SHP77 treated with DMSO at 0.1 percent for 48 hours (cell line): ENCODE measurements around the gene BAZ2B.

ENCODE experiments used
- DNase-seq: peaks from one replicate; lab custom pipeline; 2025; lab: John Stamatoyannopoulos, UW

The BAZ2B gene

DNA sequence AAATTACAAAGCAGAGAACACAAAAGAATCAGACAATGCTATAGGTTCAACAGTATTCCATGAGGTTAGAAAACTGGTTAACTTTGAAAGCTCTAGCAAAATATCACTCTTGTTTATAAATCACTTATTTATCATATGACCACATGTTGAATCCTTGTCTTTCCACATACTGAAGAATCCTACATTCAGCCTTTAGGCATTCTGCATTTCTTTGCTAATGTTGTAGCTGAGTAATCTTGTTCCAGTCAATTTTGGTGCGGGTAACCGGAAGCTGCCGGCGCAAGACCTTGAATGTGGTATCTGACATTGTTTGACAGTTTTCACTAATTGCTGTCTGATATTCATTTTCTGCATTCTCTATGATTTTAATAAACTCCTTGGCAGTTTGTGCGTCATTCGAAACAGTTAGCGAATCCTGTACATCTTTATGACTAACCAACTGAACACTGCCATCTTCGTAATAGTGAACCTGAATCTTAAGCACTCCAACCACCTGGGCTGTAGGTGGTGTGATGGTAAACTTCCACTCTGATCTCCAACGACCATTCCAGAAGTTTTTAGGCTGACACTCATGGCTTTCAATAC is 154.1 kb downstream of the BAZ2B start:
- no peak for DNase-seq

DNA sequence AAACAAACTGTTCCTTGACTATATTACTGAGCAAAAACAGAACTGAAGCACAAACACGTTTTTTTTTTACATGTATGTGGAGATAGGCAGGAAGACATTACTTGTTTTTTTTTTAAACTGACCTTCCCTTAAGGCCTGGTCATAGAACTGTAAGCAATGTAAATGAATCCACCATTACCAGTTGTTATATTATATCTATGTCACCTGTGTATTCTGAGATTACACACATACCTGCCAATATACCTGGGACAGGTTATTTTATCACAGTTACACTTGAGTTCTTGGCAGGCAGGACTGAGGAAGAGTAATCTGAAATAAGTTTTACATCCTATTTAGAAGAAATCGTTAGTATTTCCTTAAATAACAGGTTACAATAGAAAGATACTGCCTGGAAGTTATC is 155.3 kb downstream of the BAZ2B start:
- no peak for DNase-seq

DNA sequence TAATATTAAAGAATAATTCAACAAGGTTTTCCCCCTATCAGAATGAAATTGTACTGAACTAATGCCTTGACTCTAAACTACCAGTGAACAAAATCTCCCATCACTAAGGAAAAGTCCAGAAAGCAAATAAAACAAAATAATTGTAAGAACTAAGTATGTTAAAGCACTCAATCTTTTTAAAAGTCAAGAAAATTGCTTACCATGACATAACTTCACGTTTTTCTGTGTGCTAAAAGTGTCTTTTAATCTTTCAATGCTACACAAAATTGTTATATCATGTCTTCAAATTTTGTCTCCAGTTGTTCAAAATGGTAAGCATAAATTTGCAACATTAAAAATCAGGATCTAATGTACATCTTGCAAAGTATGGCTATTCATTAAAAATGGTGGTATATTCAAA is 156.1 kb downstream of the BAZ2B start:
- no peak for DNase-seq

DNA sequence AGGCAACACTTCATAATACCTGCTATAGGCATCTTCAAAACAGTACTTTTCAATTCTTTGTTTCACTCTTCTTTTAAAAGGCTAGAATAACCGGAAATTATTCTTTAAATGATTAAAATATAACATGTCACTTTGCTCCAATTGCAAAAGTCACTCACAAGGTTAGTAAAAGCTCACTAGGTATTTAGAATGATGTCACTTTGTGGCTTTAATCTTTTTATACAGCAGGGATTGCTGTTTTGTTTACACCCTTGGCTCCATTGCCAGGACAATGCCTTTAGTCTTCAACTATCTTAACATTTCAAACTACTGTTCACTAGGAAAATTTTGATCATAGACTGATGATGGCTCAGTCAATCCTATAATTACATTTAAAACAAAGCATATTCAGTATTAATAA is 157.1 kb downstream of the BAZ2B start:
- no peak for DNase-seq

DNA sequence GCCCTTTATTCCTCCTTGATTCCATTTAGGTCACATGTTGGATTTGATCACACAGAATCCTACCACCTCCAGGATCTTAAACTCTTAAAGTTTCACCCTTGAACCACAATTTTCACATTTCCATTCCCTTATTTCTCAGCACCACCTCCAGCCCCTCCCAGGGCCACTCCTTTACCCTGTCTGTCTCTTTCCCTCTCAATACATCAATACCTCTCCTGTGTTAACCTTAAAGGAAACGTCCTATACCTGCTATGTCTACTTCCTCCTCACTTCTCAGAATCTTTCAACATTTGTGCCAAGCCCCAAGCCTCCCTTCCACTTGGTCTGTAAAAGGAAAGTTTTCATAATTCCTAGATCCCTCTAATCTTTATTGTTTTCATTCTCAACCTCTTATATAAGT is 158.8 kb downstream of the BAZ2B start:
- DNase-seq = no peak

DNA sequence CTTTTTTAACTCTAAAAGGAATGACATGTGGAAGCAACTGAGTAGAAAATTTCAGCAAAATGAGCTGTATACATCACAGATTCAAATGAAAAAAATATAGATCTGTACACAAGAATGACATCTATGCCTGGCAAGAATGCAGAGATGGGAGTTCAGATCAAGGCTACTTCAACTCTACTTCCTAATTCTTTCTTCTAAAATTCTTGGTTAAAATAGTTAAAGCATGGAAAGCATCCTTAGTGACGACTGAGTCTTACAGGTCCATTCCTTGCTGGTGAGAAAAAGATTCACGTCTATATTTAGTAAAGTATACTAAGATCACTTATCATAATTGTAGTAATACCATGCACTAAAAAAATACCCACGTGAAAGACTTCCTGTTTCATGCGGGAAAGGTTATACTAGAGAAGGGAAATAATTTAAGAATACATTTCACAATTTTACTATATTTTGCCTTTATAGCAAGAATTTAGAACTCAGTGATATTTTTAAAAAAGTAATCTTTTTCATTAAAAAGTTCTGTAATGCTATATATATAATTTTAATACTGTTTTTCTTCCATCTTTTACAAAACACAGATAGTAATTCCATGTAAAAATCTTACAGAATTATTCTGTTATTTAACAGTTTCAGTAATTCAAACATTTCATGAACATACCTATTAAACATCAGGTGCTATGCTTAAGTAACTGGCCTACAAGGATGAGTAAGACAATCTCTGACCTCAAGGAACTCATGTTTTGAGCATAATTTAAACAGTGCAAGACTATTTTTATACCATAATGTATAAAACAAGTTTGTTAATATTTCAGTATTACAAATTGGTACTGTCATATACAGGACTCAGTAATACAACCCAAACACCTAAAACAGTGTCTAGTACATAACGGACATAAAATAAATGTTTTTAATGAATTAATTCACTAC is 159.6 kb downstream of the BAZ2B start:
- DNase-seq = no peak

DNA sequence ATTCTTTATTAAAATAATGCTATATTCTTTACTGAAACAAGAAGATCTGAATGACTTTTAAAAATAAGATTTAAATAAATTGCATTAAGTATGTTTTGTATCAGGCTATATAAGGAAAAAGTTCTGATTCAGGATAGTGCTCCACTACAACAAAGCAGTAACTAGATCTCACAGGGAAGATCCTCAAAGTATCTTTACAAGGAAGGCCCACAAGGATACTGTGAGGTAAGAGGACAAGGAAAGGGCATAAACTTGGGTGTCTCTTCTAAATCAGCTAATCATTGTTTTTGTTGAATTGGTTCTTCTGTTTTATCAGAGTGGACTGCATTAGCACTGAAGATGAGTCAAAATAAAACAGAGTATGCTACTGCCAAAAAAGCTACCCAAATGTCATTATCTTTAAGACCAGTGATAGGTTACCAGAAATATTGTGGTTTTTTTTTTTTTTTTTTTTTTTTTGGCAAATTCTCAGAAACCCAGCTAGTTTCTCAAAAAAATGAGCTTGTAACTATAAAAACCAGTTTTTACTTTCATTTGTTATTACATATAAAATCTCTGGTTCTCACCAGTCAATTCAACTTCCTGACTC is 160.9 kb downstream of the BAZ2B start:
- no peak for DNase-seq

DNA sequence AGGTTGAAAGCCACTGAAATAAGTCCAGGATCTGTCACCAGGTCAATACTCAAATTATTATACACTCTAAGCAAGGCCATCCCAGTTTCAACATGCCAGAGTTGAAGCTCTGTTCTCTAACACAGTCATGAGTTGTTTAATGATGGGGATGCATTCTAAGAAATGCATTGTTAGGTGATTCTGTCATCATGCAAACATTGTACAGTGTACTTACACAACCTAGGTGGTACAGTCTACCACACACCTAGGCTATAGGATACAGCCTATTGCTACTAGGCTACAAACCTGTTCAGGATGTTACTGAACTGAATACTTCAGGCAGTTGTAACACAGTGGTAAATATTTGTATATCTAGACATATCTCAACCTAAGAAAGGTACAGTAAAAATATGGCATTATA is 162.2 kb downstream of the BAZ2B start:
- DNase-seq = no peak

DNA sequence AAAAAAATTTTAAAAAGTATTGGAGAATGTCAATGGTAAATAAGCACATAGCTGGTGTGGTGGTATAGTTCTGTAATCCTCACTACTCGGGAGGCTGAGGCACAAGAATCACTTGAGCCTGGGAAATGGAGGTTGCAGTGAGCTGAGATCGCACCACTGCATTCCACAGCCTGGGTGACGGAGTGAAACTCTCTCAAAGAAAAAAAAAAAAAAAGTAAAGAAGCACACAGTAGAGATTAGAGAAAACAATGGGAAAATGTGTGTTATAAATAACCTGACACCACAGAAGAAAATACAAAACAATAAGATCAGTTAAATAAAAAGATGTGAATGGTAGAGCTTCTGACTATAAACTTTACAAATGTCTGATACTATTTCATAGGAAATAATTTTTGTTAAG is 166.2 kb downstream of the BAZ2B start:
- DNase-seq = no peak

DNA sequence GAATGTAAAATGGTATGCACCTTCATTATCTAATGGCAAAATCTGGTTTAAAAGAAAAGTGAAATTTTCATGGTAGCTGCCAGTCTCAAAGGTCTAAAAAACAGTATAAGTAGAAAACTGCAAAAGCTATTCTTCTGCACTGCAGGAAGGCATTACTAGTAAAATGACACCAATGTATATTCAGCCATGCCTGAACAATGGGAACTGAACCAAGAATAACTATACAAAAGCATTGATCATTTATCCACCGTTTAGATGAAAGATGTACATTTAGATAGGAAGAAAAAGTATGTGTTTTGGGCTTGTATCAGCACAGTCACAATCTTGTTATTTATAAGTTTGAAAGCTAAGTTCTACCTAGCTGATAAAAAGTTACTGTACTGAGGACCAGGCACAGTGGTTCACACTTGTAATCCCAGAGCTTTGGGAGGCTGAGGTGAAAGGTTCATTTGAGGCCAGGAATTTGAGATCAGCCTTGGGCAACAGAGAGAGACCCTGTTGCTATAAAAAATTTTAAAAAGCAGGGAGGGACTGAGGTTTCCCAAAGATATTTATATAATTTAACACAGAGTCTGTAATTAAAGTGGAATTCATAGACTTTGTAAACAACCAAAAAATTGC is 166.7 kb downstream of the BAZ2B start:
- no peak for DNase-seq

DNA sequence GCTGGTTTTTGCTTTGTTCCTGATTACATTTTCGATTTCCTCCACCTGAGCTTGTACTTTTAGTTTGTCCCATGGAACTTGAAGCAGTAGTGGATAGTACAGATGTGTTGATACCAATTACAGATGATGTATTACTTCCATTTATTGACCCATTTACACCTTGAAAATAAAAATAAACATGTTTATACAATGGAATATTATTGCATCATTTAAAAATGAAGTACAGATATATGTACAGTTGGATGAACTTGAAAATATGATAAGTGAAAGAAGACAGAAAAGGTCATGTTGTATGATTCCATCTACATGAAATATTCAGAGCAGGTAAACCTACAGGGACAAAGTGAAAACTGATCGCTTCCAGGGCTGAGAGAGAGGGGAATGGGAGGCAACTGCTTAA is 169.5 kb downstream of the BAZ2B start:
- no peak for DNase-seq

DNA sequence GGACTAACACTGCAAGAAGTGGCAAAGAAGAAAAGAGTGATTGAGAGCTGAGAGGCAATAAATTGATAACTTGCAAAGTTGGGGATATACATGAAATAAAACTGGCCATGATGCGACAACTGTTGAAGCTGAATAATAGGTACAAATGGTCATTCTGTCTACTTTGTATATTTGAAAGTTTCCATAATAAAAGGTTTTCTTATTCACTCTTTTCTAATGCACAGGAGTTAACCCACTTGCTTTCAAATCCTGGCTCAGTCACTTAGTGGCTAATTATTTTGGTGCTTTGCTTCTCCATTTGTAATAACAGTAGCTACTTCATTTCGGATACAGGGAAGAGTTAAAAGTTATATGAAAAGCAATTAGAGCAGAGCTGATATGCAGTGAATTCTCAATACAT is 170.1 kb downstream of the BAZ2B start:
- DNase-seq = no peak

DNA sequence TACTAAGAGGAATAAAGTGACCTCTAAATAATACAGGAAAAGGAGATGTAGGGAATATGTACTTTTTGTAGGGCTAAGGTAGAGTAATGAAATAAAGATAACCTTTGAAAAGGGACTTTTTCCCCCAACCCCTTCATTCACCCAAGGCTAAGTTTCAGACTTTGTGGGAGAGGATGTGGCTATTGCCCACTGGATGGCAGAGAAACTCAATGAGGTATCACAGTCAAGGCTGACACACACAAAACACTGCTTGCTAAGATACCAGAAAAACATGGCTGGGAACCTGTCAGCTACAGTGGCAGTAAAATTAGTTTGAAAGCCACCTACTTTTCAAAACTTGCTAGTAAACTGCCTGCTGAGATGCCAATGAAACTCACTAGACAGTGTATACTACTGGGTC is 171.0 kb downstream of the BAZ2B start:
- no peak for DNase-seq

DNA sequence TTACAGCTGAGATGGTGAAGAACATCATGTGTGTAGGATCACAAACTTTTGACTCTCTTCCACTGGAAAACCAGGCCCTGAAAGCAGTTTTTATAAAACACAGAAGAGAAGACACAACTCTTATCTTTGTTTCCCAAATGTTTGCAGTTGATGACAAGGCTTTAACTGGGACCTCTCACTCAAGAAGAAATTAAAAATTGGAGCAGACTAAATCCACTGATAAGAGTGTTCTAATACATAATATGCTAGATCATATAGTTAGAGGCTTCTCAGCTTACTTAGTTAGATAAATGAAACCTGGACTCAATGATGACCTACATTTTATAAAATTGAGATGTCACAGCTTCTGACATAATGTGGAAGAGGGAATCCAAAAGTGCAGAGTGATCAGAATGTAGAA is 171.6 kb downstream of the BAZ2B start:
- no peak for DNase-seq

DNA sequence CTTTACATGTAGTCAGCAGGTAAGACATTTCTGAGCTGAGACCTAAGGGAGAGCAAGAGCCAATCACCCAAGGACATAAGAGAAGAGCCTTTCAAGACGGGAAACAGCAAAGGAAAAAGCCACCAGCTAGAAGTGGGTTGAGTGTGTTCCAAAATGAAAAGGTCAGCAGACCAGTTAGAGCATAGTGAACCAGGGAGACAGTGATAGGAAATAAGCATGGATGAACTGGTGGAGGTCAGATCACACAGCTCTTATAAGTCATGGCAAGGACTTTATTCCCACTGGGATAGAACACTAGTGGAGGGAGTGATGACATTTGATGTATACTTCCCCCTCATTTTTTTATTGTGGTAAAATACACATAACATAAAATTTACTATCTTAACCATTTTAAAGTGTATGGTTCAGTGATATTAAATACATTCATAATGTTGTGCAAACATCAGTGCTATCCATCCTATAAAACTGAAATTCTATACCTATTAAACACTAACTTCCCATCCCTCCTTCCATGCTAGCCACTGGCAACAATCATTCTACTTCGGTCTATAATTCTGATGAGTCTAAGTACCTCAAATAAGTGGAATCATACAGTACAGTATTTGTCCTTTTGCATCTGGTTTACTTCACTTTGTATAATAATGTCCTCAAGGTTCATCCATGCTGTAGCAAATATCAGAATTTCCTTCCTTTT is 174.0 kb downstream of the BAZ2B start:
- no peak for DNase-seq

DNA sequence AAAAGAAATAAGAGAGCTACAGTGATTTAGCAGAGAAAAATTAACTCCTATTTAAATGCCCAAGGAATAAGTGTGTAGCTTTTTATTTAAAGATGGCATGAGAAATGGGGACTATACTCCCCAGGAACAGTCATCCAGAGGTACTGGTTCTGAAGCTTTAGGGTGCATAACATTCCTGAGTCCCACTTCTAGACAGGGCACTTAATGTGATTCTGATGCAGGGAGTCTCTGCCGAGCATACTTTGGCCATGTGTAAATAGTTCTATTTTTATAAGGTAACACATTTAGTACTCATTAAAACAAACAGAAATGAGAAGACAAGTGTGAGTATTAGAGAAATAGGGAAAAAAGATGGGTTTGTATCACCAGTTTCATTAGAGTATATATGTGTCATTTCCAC is 175.2 kb downstream of the BAZ2B start:
- no peak for DNase-seq

DNA sequence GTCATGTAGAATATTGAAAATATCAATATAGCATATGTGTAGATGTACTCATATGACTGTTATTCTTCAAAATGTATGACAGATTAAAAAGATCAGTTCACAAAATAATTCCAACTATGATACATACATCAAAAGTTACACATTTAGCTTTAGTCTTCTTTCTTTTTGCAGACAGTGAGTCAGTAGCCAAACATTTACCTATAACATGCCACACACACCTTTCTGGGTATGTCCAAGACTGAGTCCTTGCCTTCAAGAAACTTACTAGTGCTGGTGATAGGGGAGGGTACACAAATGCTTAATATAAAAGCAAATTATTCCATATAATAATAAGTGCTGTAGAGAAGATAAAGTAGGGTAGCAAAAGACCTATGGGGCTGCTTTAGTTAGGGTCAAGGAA is 176.9 kb downstream of the BAZ2B start:
- no peak for DNase-seq

DNA sequence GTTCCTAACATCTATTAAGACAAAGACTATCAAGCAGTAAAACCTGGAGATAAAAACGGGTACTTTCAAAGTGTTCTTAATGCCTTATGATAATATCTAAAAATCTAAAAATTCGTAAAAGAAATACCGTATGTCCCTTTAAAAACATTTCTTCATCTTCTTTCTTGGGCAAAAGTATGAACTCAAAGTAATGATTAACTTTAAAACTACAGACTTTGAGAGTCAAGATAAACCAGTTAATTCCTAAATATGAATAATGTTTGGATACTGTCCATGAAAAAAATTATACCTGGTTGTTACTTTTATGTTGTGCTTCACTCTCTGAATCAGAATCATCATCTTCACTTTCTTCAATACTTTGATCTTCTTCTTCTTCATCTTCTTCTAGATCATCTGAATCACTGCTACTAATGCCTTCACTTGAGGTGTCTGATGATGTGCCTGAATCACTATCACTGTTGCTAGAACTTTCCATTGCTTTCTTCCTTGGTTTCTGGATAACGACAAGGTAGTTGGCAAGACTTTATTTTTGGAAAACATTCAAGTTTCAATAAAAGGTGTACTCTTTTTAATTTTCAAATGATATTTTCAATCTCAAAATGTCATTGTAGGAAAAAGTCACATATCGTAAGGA is 177.5 kb downstream of the BAZ2B start:
- no peak for DNase-seq

DNA sequence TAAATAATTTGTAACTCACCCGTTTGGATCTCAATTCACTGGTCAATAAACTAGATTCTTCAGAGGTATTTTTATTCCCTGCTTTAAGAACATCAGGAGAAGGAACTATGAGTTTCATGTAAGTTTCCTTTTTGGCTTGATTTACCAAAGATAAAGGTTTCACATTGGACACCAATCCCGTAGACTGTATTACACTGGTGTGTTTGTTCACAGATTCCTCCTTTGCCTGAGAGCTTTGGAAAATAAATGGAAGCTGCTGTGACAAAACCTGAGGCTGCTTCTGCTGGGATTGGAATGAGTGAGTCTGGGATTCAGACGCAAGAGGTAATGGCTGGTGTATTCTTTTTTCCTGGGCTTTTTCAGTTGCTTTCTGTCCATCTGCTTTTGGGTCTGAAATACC is 178.1 kb downstream of the BAZ2B start:
- no peak for DNase-seq

DNA sequence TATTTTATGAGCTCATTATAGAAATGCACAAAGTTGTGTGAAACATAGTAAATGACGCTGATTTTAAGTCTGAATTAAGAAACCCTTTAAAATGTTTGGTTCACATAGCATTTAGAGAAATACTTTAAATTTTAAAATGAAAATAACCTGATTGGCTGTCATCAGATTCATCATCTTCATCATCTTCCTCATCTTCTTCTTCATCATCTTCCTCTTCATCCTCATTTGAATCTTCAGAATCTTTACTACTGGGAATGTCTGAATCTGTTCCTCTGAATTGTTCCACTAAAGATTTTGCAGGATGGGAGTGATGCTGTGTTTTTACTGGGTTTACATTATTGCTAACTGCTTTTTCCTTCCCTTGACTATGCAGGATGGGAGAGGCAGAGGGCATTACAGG is 183.7 kb downstream of the BAZ2B start:
- no peak for DNase-seq

DNA sequence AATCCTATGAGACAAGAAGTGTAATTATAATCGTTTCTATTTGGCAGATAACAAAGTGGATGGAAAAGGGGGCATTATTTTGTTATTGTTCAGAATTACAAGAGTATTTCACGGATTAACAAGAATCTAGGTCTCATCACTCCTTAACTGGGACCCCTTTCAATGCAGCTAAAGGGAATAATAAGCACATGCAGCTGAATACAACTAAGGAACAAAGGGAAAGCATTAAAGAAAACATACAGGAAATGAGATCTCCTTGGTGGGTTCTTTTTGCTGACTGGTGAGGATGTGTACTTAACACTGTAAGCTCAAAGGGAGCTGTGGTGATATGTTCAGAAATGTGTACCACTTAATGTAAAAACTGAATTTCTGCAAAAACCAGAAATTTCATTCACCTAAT is 189.3 kb downstream of the BAZ2B start:
- DNase-seq = no peak

DNA sequence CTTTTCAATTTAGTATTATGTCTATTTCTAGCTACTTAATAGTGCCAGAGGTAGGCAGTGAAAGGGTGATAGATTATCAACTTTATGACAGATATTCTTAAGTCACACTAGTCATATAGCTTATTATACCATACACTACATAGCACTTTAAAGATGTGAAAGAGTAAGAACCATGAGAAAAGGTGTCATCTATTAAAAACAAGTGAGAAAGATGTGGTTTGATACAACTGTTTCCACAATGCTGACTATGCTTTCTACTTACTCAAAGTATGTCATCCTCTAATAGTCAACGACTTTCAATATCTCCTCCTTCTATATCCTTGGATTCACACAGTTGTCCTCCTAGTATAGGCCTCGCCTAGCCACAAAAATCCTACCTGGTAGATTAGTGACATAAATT is 196.9 kb downstream of the BAZ2B start:
- DNase-seq = no peak
